ENCODE measurements around the gene CPXM1. TPM values are rescaled to one million over a fixed set of nuclear protein-coding genes. Genes with fewer than 3 reads are reported as not detected.

The CPXM1 gene
- total and polyA plus RNA-seq, 2 donors (not counting 3 experiments of a cell fraction or from before 2014, with no cell fraction given): 18.9 to 20.3 TPM

DNA sequence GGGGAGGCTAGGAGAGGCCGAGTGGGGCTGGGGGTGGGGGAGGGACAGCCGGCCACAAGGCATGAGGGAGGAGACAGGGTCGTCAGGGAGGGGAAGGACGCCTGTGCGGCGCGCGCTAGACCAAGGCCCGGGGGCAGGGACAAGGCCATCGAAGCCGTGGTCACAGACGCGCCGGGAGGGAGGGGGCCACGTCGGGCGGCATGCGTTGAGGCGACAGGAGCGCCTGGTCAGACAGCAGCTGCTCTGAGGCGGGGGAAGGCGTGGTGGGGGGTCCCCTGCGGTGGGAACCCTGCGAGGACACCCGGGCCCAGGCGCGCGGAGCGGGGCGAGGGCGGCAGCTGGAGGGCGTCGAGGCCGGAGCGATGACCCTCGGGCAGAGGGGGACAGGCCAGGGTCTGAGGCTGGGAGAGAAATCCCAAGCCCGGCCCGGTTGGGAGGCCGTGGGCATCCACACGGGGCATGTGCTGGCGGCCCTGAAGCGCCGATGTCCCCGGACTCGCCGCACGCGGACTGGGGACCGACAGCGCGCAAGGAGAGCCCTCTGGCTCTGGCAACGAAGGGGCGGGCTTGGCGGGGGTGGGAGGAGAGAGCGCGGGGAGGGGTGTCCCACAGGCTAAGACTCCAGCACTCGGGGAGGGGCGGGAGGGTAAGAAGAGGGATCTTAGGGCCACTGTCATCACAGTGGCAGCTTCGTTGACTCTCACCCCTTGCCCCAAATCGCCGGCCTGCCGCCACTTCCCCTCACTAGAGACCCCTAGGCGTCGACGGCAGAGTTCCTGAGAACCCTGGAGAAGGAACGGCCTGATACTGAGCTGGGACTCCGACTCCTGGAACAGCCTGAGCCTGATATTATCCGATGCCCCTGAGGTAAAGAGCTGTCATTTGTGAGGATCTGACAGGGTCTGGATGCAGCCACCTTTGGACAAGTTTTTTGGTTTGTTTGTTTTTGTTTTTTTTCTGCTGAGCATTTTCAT is 20.8 kb upstream of the CPXM1 start:
- no peaks in the 10 kb centered on the region for H4K20me1 ChIP-seq (replicated peaks; ENCODE audit: control insufficient read depth, extremely low read depth, insufficient read depth, low read length)
- H3K27ac ChIP-seq (ENCODE audit: insufficient read depth, low read depth, low read length): no peak overlapping the region
- intact Hi-C loops (cut with micrococcal nuclease): no loop called here
- dilution Hi-C loops (cut with MboI; ENCODE audit: extremely low pct_ligation_motif_present, low sequenced_read_pairs): no loop called here
- FAIRE-seq (no peak), DNase-seq (ENCODE audit: low read depth, low spot score) (no peak)
- no peaks in the 10 kb centered on the region for H3K9me3 ChIP-seq (replicated peaks; ENCODE audit: control insufficient read depth, insufficient read depth, low read length)
- no peaks in the 10 kb centered on the region for H3K9me1 ChIP-seq (replicated peaks; ENCODE audit: control insufficient read depth, extremely low read depth, insufficient read depth, low read length)
- CTCF ChIA-PET: interaction anchor here (0.5 to 1.2 kb wide), 2 partner anchors 31 to 393 kb away, joined by 3 to 4 read pairs; no protein-coding TSS in a partner anchor
- no peak overlapping the region for H3K4me3 ChIP-seq (replicated peaks in 1 of 3; ENCODE audit: insufficient read depth in 1 of 3, low read depth in 1 of 3, low read length in 3 of 3)
- no peaks in the 10 kb centered on the region for H3K36me3 ChIP-seq (ENCODE audit: control insufficient read depth in 2 of 2, extremely low read depth in 1 of 2, insufficient read depth in 2 of 2, low read length in 2 of 2)
- TF ChIP-seq, protein P1, sequence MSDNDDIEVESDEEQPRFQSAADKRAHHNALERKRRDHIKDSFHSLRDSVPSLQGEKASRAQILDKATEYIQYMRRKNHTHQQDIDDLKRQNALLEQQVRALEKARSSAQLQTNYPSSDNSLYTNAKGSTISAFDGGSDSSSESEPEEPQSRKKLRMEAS (IDR thresholded peaks at IDR 0.05; ENCODE audit: insufficient read depth, insufficient read length): no peak
- no peak for TF ChIP-seq POLR2A (IDR thresholded peaks at IDR 0.05; ENCODE audit: low read depth, low read length)
- TF ChIP-seq FOS (IDR thresholded peaks at IDR 0.05; ENCODE audit: borderline replicate concordance, insufficient read depth, low read length): no peak
- TF ChIP-seq JUN (IDR thresholded peaks at IDR 0.05; ENCODE audit: borderline replicate concordance, insufficient read depth, insufficient read length, low read depth): no peak
- TF ChIP-seq, protein P2, sequence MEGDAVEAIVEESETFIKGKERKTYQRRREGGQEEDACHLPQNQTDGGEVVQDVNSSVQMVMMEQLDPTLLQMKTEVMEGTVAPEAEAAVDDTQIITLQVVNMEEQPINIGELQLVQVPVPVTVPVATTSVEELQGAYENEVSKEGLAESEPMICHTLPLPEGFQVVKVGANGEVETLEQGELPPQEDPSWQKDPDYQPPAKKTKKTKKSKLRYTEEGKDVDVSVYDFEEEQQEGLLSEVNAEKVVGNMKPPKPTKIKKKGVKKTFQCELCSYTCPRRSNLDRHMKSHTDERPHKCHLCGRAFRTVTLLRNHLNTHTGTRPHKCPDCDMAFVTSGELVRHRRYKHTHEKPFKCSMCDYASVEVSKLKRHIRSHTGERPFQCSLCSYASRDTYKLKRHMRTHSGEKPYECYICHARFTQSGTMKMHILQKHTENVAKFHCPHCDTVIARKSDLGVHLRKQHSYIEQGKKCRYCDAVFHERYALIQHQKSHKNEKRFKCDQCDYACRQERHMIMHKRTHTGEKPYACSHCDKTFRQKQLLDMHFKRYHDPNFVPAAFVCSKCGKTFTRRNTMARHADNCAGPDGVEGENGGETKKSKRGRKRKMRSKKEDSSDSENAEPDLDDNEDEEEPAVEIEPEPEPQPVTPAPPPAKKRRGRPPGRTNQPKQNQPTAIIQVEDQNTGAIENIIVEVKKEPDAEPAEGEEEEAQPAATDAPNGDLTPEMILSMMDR (IDR thresholded peaks at IDR 0.05; ENCODE audit: extremely low read depth in 1 of 2, insufficient read depth in 1 of 2, low read depth in 1 of 2, low read length in 2 of 2): no peak
- peak; percentile 98 for TF ChIP-seq EZH2 (IDR thresholded peaks at IDR 0.05; ENCODE audit: borderline replicate concordance, low read depth, low read length, severe bottlenecking)
- TF ChIP-seq MYC (IDR thresholded peaks at IDR 0.05; ENCODE audit: low read depth, low read length): no peak
- H3K9ac ChIP-seq (replicated peaks; ENCODE audit: extremely low read depth, insufficient read depth, low read length): no peak overlapping the region
- BruUV-seq (replicated peaks): no TSS peak
- peaks cover 29 to 31% of the 10 kb centered on the region in 2 experiments for H3K27me3 ChIP-seq (ENCODE audit: control insufficient read depth in 2 of 2, insufficient read depth in 2 of 2, low read length in 2 of 2)
- H3K4me1 ChIP-seq (ENCODE audit: control insufficient read depth, extremely low read depth, insufficient read depth, low read length): no peaks in the 10 kb centered on the region
- H2AFZ ChIP-seq (ENCODE audit: low read depth, low read length): no peak overlapping the region
- H3K4me2 ChIP-seq (ENCODE audit: insufficient read depth, low read length): no peak overlapping the region
- H3K79me2 ChIP-seq (ENCODE audit: control insufficient read depth, insufficient read depth, low read length): no peaks in the 10 kb centered on the region
- POLR2A ChIA-PET: no interaction called here

All from endothelial cell of umbilical vein (primary cell).